Measurements from ENCODE around the gene LRBA.

The LRBA gene

DNA sequence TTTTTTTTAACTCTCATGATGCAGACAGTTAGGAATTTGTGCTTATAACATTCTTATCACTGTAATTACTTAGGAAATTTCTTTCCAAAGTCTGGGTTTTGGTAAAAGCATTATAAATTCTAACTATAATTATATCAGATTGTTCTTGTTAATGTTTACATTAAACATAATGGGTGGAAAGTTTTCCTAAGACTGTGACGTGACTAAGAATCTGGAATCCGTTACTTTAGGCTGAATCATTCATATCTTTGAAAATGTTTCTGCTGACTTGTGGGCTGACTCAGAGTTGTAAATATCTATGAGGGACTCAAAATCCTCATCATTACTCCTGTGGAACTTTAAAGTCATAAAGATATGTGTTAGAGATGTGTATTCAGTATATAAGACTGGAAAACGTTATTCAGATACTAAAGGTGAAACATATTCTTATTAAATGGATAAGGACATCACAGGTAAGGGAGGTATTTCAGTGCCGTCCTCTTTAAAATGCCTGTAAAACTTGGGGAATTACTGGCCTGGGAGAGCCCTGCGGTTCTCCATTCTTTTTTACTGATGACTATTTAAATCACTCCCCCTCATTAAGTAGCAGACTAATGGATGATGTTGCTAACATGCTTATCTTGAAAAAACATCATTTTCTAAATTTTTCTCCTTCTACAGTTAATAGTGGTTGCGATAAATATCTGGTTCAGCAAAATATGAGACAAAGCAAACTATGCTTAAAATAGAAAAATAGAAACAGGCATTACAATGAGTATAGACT, 777.8 kb downstream of the LRBA start:
- Histone ChIP-seq H3K9ac (ENCODE audit: low read length) (no peak overlapping the region), H2AFZ (ENCODE audit: low read length) (no peak overlapping the region), H3F3A (ENCODE audit: insufficient read depth, low read length) (no peaks in the 10 kb centered on the region), H3K9me2 (replicated peaks; ENCODE audit: insufficient read depth, low read length) (no peaks in the 10 kb centered on the region), H3K4me1 (ENCODE audit: low read length) (no peaks in the 10 kb centered on the region), H3K27me3 (replicated peaks; ENCODE audit: insufficient read depth, low read length) (no peaks in the 10 kb centered on the region), H3K9me3 (replicated peaks; ENCODE audit: insufficient read depth, low read length) (no peaks in the 10 kb centered on the region), H3K36me3 (replicated peaks; ENCODE audit: insufficient read depth, low read length) (no peaks in the 10 kb centered on the region), H3K79me2 (ENCODE audit: low read length) (no peaks in the 10 kb centered on the region), H4K20me1 (ENCODE audit: insufficient read depth, low read length) (no peaks in the 10 kb centered on the region), H3K4me3 (ENCODE audit: low read length) (no peak overlapping the region), H3K27ac (ENCODE audit: low read length) (no peak overlapping the region), H3K4me2 (ENCODE audit: low read depth, low read length) (no peak overlapping the region)
- no peak for DNase-seq
- TF ChIP-seq EZH2 (optimal IDR thresholded peaks at IDR 0.05; ENCODE audit: low read depth, low read length) (no peak), EZH2phosphoT487 (IDR thresholded peaks at IDR 0.05; ENCODE audit: low read length) (no peak)
- TF ChIP-seq, protein P1, sequence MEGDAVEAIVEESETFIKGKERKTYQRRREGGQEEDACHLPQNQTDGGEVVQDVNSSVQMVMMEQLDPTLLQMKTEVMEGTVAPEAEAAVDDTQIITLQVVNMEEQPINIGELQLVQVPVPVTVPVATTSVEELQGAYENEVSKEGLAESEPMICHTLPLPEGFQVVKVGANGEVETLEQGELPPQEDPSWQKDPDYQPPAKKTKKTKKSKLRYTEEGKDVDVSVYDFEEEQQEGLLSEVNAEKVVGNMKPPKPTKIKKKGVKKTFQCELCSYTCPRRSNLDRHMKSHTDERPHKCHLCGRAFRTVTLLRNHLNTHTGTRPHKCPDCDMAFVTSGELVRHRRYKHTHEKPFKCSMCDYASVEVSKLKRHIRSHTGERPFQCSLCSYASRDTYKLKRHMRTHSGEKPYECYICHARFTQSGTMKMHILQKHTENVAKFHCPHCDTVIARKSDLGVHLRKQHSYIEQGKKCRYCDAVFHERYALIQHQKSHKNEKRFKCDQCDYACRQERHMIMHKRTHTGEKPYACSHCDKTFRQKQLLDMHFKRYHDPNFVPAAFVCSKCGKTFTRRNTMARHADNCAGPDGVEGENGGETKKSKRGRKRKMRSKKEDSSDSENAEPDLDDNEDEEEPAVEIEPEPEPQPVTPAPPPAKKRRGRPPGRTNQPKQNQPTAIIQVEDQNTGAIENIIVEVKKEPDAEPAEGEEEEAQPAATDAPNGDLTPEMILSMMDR (IDR thresholded peaks at IDR 0.05; ENCODE audit: low read length) = no peak

DNA sequence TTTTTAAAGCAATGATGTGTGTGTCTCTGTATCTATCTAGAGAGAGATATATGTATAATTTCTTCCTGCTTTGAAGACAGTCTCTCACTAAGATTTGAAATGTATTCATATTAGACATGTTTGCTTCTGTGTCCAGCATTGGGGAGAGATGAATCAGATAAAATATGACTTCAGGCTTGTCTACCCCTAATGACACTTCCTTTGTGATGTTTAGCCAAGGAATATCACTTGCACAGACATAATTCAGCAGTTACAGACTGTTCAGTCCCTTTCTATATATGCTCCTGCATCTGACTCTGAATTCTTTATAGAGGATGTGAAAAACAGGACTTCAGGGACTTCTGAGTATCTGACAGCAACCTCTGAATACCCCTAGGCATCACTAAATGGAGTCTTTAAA, 778.5 kb downstream of the LRBA start:
- TF ChIP-seq EZH2phosphoT487 (IDR thresholded peaks at IDR 0.05; ENCODE audit: low read length) = no peak
- no peak for TF ChIP-seq EZH2 (optimal IDR thresholded peaks at IDR 0.05; ENCODE audit: low read depth, low read length)
- TF ChIP-seq, protein P1 (IDR thresholded peaks at IDR 0.05; ENCODE audit: low read length) = no peak
- no peak overlapping the region for H3K27ac ChIP-seq (ENCODE audit: low read length)
- no peaks in the 10 kb centered on the region for H3K9me3 ChIP-seq (replicated peaks; ENCODE audit: insufficient read depth, low read length)
- no peaks in the 10 kb centered on the region for H3K9me2 ChIP-seq (replicated peaks; ENCODE audit: insufficient read depth, low read length)
- H3K36me3 ChIP-seq (replicated peaks; ENCODE audit: insufficient read depth, low read length) = no peaks in the 10 kb centered on the region
- H3K4me2 ChIP-seq (ENCODE audit: low read depth, low read length) = no peak overlapping the region
- no peaks in the 10 kb centered on the region for H3K4me1 ChIP-seq (ENCODE audit: low read length)
- no peak overlapping the region for H2AFZ ChIP-seq (ENCODE audit: low read length)
- H3K4me3 ChIP-seq (ENCODE audit: low read length) = no peak overlapping the region
- no peaks in the 10 kb centered on the region for H3K27me3 ChIP-seq (replicated peaks; ENCODE audit: insufficient read depth, low read length)
- no peaks in the 10 kb centered on the region for H4K20me1 ChIP-seq (ENCODE audit: insufficient read depth, low read length)
- H3K79me2 ChIP-seq (ENCODE audit: low read length) = no peaks in the 10 kb centered on the region
- no peaks in the 10 kb centered on the region for H3F3A ChIP-seq (ENCODE audit: insufficient read depth, low read length)
- no peak overlapping the region for H3K9ac ChIP-seq (ENCODE audit: low read length)
- no peak for DNase-seq

DNA sequence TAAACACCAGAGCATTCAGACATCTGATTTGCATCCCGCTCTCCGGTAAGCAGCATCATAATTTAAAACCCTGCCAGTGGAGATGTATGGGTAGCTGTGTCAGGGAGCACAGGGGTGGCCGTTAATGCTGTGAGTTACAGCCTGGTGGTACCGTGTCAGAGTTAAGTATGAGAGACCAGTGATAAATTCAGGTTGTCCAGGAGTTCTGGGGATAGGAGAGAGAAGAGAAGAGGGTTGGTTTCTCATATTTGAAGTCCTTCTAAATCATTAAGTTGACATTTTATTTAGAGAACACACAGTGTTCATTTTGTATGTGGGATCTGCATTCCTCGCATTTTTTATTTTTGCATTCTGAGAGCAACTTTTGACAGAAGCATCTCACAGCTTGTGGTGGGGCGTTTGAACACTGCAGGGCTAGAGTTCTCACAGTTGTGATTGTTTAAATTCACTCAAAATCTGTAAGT, 779.2 kb downstream of the LRBA start:
- H3K4me3 ChIP-seq (ENCODE audit: low read length) = no peak overlapping the region
- no peak overlapping the region for H3K9ac ChIP-seq (ENCODE audit: low read length)
- H3K79me2 ChIP-seq (ENCODE audit: low read length) = no peaks in the 10 kb centered on the region
- no peaks in the 10 kb centered on the region for H3K36me3 ChIP-seq (replicated peaks; ENCODE audit: insufficient read depth, low read length)
- H4K20me1 ChIP-seq (ENCODE audit: insufficient read depth, low read length) = no peaks in the 10 kb centered on the region
- no peak for TF ChIP-seq EZH2 (optimal IDR thresholded peaks at IDR 0.05; ENCODE audit: low read depth, low read length)
- TF ChIP-seq, protein P1 (IDR thresholded peaks at IDR 0.05; ENCODE audit: low read length) = no peak
- TF ChIP-seq EZH2phosphoT487 (IDR thresholded peaks at IDR 0.05; ENCODE audit: low read length) = no peak
- H3K9me3 ChIP-seq (replicated peaks; ENCODE audit: insufficient read depth, low read length) = no peaks in the 10 kb centered on the region
- H3K9me2 ChIP-seq (replicated peaks; ENCODE audit: insufficient read depth, low read length) = no peaks in the 10 kb centered on the region
- H2AFZ ChIP-seq (ENCODE audit: low read length) = no peak overlapping the region
- H3F3A ChIP-seq (ENCODE audit: insufficient read depth, low read length) = no peaks in the 10 kb centered on the region
- no peaks in the 10 kb centered on the region for H3K4me1 ChIP-seq (ENCODE audit: low read length)
- no peak overlapping the region for H3K4me2 ChIP-seq (ENCODE audit: low read depth, low read length)
- no peak for DNase-seq
- no peaks in the 10 kb centered on the region for H3K27me3 ChIP-seq (replicated peaks; ENCODE audit: insufficient read depth, low read length)
- H3K27ac ChIP-seq (ENCODE audit: low read length) = no peak overlapping the region

Data from MM.1S (cell line).